Measurements from ENCODE around the gene IGSF5. TPM values are rescaled to one million over a fixed set of nuclear protein-coding genes. Genes with fewer than 3 reads are reported as not detected.

IGSF5 gene
- total and polyA plus RNA-seq, 10 of the 15 experiments (the other 5 are each of a cell fraction or from before 2014, with no cell fraction given), result not detected

DNA sequence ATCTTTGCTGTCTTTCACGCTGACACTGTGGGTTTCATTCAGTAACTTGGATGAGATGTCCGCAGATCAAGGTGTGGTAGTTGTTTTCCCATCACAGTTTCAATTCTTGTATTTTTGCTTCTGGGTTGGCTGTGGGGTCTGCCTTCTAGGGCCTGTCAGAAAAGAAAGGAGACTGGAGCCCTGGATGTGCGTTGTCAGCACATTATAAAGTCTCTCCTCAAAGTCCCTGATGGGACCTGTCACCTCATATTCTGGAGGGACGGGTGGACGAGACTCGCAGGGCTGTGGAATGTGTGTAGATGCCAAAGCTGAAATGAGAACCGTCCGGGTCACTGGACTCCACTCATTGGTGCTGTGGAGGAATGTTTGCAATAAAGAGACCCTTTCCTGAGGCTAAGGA is 11.3 kb downstream of the IGSF5 start (continued):
- TF ChIP-seq, protein P1, sequence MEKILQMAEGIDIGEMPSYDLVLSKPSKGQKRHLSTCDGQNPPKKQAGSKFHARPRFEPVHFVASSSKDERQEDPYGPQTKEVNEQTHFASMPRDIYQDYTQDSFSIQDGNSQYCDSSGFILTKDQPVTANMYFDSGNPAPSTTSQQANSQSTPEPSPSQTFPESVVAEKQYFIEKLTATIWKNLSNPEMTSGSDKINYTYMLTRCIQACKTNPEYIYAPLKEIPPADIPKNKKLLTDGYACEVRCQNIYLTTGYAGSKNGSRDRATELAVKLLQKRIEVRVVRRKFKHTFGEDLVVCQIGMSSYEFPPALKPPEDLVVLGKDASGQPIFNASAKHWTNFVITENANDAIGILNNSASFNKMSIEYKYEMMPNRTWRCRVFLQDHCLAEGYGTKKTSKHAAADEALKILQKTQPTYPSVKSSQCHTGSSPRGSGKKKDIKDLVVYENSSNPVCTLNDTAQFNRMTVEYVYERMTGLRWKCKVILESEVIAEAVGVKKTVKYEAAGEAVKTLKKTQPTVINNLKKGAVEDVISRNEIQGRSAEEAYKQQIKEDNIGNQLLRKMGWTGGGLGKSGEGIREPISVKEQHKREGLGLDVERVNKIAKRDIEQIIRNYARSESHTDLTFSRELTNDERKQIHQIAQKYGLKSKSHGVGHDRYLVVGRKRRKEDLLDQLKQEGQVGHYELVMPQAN (conservative IDR thresholded peaks at IDR 0.05), result no peak
- no peak for TF ChIP-seq BMI1 (IDR thresholded peaks at IDR 0.05; ENCODE audit: borderline replicate concordance)
- no peak for TF ChIP-seq LARP7 (IDR thresholded peaks at IDR 0.05)
- no peak for TF ChIP-seq STAT3 (IDR thresholded peaks at IDR 0.05; ENCODE audit: low read depth, low read length)
- TF ChIP-seq RFX5 (IDR thresholded peaks at IDR 0.05; ENCODE audit: low read depth, low read length), result no peak
- TF ChIP-seq, protein P2, sequence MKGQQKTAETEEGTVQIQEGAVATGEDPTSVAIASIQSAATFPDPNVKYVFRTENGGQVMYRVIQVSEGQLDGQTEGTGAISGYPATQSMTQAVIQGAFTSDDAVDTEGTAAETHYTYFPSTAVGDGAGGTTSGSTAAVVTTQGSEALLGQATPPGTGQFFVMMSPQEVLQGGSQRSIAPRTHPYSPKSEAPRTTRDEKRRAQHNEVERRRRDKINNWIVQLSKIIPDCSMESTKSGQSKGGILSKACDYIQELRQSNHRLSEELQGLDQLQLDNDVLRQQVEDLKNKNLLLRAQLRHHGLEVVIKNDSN (IDR thresholded peaks at IDR 0.05; ENCODE audit: borderline replicate concordance, extremely low read length, insufficient read depth, low read depth, low read length), result no peak
- no peak for TF ChIP-seq HDGF (IDR thresholded peaks at IDR 0.05)

DNA sequence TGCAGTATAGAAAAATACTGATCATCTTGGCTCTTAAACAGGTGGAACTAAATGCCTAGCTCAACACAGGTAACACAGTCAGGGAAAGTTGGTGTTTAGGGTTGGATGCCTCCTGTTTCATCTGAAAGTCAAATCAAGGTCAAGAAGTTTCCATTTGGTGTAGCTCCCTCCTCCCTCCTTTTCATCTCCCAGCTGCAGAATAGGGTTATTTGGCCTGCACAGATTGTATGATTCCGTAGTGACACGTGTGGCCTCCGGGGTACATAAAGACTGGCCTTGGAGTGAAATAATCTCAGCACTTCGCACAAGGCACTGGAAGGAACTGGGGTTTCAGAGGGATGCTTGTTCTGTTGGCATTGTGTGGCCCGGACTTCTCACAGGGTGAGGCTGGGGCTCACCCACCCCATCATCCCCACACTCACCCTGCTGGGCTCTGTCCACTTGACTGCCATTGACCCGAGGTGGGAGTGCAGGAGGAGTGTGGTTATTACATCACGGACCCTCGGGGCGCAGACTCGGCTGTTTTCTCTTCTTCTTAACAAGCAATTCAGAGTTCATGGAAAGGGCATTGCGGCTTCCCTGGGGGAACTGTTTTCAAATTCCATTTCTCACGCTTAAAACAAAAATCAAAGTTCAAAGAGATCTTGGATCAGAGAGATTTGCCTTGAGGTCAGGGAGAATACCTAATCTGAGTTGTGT is 18.4 kb downstream of the IGSF5 start:
- Histone ChIP-seq H3K79me2 (ENCODE audit: control insufficient read depth, insufficient read depth, low read length) (no peaks in the 10 kb centered on the region), H3K9ac (ENCODE audit: control insufficient read depth, insufficient read depth, low read length) (no peak overlapping the region), H2AFZ (ENCODE audit: control insufficient read depth, low read depth, low read length) (no peak overlapping the region), H3K36me3 (ENCODE audit: control insufficient read depth in 2 of 2, insufficient read depth in 2 of 2, low read length in 1 of 2) (no peaks in the 10 kb centered on the region), H3K27me3 (replicated peaks in 1 of 2; ENCODE audit: control insufficient read depth in 2 of 2, insufficient read depth in 2 of 2, low read length in 1 of 2) (no peaks in the 10 kb centered on the region), H3K9me3 (replicated peaks; ENCODE audit: control insufficient read depth, insufficient read depth, low read length) (no peaks in the 10 kb centered on the region; the same call in 2 of the 3 replicates), H3K4me3 (no peak overlapping the region), H3K4me2 (ENCODE audit: control insufficient read depth, insufficient read depth) (no peak overlapping the region), H3K27ac (ENCODE audit: control insufficient read depth, insufficient read depth) (no peak overlapping the region), H3K4me1 (ENCODE audit: control insufficient read depth, insufficient read depth, low read length) (no peaks in the 10 kb centered on the region), H4K20me1 (ENCODE audit: control insufficient read depth, insufficient read depth) (no peaks in the 10 kb centered on the region)
- SMC1A ChIA-PET (ENCODE audit: uncharacterized antibody, unreplicated experiment), result no interaction called here
- BruUV-seq (replicated peaks), result no TSS peak
- POLR2A ChIA-PET, result no interaction called here
- DNase-seq (ENCODE audit: low read depth, low spot score) (no peak), FAIRE-seq (no peak), ATAC-seq (no peak)
- 21% methylated on average over 12 of the region's 12 CpGs for WGBS (ENCODE audit: insufficient coverage, insufficient replicate concordance, low lambda C conversion rate, missing lambda C conversion rate)
- CTCF ChIA-PET, result no interaction called here
- intact Hi-C loops (cut with micrococcal nuclease; ENCODE audit: unreplicated experiment) (no loop called here), in situ Hi-C loops (cut with MboI) (no loop called here)
- RAD21 ChIA-PET (ENCODE audit: unreplicated experiment), result no interaction called here
- TF ChIP-seq ESRRA (IDR thresholded peaks at IDR 0.05; ENCODE audit: low read length) (no peak), FOS (IDR thresholded peaks at IDR 0.05; ENCODE audit: borderline replicate concordance, extremely low read depth, insufficient read length) (no peak), MEF2B (IDR thresholded peaks at IDR 0.05; ENCODE audit: partially characterized antibody, poor library complexity, severe bottlenecking) (no peak), ZNF622 (IDR thresholded peaks at IDR 0.05) (no peak)
- TF ChIP-seq, protein P3, sequence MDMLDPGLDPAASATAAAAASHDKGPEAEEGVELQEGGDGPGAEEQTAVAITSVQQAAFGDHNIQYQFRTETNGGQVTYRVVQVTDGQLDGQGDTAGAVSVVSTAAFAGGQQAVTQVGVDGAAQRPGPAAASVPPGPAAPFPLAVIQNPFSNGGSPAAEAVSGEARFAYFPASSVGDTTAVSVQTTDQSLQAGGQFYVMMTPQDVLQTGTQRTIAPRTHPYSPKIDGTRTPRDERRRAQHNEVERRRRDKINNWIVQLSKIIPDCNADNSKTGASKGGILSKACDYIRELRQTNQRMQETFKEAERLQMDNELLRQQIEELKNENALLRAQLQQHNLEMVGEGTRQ (IDR thresholded peaks at IDR 0.05; ENCODE audit: borderline replicate concordance, low read depth, low read length), result no peak
- TF ChIP-seq, protein P4, sequence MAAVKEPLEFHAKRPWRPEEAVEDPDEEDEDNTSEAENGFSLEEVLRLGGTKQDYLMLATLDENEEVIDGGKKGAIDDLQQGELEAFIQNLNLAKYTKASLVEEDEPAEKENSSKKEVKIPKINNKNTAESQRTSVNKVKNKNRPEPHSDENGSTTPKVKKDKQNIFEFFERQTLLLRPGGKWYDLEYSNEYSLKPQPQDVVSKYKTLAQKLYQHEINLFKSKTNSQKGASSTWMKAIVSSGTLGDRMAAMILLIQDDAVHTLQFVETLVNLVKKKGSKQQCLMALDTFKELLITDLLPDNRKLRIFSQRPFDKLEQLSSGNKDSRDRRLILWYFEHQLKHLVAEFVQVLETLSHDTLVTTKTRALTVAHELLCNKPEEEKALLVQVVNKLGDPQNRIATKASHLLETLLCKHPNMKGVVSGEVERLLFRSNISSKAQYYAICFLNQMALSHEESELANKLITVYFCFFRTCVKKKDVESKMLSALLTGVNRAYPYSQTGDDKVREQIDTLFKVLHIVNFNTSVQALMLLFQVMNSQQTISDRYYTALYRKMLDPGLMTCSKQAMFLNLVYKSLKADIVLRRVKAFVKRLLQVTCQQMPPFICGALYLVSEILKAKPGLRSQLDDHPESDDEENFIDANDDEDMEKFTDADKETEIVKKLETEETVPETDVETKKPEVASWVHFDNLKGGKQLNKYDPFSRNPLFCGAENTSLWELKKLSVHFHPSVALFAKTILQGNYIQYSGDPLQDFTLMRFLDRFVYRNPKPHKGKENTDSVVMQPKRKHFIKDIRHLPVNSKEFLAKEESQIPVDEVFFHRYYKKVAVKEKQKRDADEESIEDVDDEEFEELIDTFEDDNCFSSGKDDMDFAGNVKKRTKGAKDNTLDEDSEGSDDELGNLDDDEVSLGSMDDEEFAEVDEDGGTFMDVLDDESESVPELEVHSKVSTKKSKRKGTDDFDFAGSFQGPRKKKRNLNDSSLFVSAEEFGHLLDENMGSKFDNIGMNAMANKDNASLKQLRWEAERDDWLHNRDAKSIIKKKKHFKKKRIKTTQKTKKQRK (IDR thresholded peaks at IDR 0.05; ENCODE audit: low read depth, low read length), result no peak
- TF ChIP-seq, protein P5, sequence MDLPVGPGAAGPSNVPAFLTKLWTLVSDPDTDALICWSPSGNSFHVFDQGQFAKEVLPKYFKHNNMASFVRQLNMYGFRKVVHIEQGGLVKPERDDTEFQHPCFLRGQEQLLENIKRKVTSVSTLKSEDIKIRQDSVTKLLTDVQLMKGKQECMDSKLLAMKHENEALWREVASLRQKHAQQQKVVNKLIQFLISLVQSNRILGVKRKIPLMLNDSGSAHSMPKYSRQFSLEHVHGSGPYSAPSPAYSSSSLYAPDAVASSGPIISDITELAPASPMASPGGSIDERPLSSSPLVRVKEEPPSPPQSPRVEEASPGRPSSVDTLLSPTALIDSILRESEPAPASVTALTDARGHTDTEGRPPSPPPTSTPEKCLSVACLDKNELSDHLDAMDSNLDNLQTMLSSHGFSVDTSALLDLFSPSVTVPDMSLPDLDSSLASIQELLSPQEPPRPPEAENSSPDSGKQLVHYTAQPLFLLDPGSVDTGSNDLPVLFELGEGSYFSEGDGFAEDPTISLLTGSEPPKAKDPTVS (IDR thresholded peaks at IDR 0.05; ENCODE audit: low read depth, low read length), result no peak

All from GM12878 (cell line).